ENCODE measurements around the gene BCL2.

GRCh38 chr18:63315131-63315662 lies 4.4 kb downstream of the BCL2 start:
- TF ChIP-seq, protein P1, sequence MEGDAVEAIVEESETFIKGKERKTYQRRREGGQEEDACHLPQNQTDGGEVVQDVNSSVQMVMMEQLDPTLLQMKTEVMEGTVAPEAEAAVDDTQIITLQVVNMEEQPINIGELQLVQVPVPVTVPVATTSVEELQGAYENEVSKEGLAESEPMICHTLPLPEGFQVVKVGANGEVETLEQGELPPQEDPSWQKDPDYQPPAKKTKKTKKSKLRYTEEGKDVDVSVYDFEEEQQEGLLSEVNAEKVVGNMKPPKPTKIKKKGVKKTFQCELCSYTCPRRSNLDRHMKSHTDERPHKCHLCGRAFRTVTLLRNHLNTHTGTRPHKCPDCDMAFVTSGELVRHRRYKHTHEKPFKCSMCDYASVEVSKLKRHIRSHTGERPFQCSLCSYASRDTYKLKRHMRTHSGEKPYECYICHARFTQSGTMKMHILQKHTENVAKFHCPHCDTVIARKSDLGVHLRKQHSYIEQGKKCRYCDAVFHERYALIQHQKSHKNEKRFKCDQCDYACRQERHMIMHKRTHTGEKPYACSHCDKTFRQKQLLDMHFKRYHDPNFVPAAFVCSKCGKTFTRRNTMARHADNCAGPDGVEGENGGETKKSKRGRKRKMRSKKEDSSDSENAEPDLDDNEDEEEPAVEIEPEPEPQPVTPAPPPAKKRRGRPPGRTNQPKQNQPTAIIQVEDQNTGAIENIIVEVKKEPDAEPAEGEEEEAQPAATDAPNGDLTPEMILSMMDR (IDR thresholded peaks at IDR 0.05) = no peak
- TF ChIP-seq EZH2phosphoT487 (IDR thresholded peaks at IDR 0.05) = no peak
- TF ChIP-seq EZH2 (IDR thresholded peaks at IDR 0.05) = no peak
